ENCODE measurements around the gene PDLIM1.
A peak's percentile ranks its signal among the peaks of the same experiment; 100 is the strongest.

Gene PDLIM1

GRCh38 chr10:95314192-95314918 lies 23.6 kb upstream of the PDLIM1 start:
- no peak for DNase-seq

DNA sequence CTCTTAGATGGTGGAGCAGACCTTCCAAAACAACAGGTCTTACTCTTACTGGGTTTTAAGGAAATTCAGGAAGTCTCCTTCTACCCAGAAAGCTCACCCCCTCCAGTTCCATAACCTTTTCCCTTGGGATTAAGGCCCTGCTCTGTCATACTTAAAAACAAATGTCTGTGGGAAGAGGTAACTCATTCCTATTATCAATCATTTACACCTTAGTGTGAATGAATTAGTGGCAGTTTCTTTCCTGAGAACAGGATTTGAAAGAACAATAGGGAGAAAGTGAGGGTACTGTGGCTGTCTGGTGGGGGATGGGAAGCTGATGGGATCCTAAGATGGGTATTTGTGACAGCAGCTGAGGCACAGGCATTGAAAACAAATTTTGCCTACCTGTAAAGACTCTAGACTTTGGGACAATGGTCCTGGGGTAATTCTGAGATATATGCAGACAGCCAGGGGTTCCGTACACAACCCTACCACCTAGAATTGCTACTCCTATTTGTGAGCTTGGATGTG lies 22.2 kb upstream of the PDLIM1 start:
- no peak for DNase-seq

DNA sequence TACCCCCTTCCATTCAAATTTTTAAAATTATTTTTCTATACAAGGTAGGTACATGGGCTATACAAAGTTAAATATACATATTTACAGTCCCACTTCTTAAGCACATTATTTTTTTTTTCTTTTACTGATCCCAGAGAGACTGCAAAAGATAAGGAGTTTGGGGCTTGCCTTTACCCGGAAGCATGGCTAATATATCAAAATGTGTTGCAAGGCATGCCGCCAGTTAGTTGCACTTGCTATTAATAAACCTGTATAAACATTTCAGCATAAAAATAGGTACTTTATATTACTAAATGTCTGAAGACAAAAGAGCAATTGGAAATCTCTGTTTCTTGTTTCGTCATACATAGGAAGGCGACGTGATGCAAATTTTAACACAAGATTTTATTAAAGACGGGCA lies 21.5 kb upstream of the PDLIM1 start:
- DNase-seq, result no peak

GRCh38 chr10:95309958-95310357 lies 19.2 kb upstream of the PDLIM1 start:
- no peak for DNase-seq

DNA sequence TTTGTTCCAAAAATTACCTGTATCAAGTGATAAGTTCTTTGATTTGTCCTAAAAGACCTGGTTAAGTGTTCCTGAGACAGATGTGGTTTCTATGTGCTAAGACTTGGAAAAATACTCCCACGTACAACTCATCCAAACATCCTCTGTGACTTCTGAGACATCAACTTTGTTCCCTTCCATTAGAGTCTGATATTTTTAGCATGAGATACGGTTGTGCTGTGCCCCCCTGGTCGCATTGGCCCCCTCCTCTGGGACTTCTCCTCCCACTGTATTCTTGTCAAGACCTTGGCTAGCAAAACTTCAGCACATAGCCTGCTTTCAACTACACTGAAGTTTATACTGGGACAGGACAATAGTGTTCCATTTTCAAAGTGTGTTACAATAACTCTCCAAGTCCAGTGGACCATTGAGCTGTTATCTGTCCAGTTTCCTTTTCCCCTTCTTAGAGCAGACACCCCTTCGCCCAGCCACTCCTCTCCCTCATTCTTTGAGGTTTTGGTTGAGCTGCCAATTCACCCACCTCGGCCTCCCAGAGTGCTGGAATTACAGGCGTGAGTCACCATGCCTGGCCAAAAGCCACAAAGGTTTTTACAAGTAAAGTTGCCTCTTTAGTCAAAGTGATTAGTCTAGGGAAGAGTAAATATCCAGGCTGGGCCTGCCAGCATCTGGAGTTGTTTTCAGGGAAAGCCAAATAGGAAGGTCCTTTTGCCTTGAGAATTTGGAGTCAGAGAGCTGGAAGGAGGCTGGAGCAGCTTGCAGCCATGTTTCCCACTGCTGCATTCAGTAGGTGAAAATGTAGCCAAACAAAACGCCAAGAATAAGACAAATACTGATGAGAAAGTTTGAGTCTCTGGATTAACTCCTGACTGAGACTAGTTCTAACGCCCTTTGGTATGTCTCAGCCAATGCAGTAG lies 17.8 kb upstream of the PDLIM1 start:
- DNase-seq, result peak; percentile 48 to 80

GRCh38 chr10:95306851-95307250 lies 16.0 kb upstream of the PDLIM1 start:
- DNase-seq, result no peak

DNA sequence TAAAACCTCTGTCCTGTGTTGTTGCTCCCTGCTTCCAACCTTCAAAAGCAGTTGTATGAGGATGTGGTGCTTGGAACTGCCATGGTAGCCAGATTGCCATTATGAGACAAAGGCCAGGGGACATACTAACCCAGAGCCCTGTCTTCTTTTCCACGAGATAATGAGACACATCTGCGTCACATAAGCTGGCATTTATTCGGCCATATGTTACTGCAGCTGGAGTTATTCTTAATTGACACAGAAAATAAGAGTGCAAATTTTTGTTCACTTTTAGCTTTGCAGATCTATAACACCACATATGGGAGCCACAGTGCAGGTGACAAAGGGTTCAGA lies 15.5 kb upstream of the PDLIM1 start:
- no peak for DNase-seq

DNA sequence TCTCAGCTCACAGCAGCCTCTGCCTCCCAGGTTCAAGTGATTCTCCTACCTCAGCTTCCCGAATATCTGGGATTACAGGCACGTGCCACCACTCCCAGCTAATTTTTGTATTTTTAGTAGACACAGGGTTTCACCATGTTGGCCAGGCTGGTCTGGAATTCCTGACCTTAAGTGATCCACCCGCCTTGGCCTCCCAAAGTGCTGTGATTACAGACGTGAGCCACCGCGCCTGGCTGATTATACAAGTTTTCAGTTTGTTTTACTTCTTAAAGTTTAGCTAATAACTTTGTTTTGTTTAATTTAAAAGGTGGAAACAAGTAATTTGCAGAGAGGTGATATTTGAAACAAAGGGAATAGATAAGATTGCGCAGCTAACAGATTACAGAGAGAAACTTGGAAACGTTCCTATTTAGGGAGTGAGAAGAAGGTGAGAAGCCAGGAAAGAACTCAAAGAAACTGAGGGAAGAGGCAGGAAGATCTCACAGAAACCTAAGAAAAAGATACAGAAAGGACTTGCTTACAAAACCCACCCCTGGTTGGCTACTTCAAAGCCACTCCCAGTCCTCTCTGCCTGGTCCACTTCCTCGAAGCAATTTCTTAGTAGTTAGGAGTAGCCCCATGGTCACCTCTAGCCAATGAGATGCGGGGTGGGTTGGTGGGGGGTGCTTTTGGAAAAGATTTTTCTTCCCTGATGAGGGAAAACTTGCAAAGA lies 15.0 kb upstream of the PDLIM1 start:
- DNase-seq, result no peak

DNA sequence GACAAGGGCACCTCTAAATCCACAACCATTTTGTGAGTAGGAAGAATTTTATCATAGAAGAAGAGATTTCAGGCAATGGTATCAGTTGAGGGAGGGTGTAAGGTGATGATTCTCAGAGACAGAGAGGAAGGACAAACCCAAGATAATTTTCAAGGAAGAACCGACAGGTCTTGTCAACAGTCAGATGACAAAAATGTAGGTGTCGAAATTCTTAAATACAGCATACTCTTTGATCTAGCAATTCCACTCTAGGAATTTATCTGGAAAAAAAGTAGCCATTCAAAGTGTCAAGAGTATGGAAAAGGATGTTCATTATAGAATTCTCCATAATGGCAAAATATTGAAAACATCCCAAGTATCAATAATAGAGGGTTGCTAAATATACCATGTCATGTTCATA lies 14.2 kb upstream of the PDLIM1 start:
- no peak for DNase-seq

GRCh38 chr10:95304463-95304862 lies 13.7 kb upstream of the PDLIM1 start:
- DNase-seq, result no peak

DNA sequence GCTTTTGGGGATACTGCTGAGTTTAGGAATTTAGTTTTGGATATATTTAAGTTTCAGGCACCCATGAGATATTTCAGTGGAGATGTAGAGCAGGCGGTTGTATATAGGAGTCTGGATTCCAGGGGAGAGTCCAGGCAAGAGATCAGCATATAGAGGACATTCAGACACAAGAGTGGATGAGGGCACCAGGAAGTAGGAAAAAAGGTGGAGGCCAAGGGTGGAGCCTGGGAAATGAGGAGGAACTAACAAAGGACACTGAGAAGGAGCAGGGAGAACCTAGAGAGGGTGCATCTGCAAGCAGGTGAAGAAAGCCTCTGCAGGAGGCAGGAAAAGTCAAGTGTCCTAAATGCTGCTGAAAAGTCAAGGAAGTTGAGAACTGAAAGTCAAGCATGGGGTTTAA lies 13.1 kb upstream of the PDLIM1 start:
- DNase-seq, result no peak

DNA sequence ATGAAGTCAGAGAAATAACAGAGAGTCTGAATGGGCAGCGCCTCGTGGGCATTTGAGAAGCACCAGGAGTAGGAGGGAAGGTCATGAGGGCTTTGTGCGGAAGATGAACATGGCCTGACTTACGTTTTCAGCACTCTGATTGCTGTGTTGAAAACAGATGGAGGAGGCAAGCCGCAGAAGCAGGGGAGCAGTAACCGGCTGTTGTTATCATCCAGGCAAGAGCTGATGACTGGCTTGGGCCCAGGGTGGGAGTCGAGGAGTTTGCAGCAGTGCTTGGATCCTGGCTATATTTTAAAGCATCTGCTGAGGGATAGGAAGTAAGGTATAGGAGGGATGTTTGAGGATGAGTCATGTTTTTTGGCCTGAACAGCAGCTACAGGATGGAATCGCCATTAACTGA lies 12.7 kb upstream of the PDLIM1 start:
- no peak for DNase-seq

GRCh38 chr10:95300022-95300539 lies 9.3 kb upstream of the PDLIM1 start:
- DNase-seq, result no peak

DNA sequence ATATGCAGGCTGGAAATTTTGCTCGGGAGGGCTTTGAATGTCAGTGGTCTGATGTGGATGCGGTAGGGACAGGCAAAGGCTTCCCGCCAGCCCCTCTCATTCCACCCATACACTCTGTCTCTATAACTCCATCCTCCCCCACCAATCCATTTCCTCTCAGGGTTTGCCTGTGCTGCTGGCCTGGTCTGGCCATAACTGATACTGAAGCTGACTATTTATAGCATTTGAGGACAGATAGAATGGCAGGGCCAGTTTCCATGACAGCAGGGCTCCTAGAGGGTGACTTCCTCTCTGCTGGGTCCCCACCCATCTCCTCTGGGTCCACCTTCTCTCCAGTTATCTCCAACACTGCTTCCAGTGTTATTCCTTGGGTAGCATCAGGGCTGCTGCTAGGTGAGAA lies 6.6 kb upstream of the PDLIM1 start:
- no peak for DNase-seq

DNA sequence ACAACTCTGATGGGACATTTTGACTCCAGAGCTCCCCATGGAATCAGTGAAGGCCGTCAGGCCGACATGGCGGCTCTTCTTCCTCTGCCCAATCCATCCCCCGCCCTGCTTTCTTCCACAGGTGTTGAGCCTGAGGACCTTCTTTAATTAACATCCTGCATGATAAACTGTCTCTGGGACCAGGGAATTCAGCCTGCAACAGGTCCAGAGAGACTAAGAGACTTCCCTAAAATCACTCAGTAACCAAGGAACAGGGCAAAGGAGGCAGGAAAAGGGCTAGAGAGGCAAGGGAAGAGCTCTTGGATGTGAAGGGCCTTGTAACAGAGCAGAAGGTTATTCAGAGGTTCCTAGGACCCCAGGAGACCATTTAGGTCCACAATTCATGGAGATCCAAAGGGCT lies 6.0 kb upstream of the PDLIM1 start:
- no peak for DNase-seq

DNA sequence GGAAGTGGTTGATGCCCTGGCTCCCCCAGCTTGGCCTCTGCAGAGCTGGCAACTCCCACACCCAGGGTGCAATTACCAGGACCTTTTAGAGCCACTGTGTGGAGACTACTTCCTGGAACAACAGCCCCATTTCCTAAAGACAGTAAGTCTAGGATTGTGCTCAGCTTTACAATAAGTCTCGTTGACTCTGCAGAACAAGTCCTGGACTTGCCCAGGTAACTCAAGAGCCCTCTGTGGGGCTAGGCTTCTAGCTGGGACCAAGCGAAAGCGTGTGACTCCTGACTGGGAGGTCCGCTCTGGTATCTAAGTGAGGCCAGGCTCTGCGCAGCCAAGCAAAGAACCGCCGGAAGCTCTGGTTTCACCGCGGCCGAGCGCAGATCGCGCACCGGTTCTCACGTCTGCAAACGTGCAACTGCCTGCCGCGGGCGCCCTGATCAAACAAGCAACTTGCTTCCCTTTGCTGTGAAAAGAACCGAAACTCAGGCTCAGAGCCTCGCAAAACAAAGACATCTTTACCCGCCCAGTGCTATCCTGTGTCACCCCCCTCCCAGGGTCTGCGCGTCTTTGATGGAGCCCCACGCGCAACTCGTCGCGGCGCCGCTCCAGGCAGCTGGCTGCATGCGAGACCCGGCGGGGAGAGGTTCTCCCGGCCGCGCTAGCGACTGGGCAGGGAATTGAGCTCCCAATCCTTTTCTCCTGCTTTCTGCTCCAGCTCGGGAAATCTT lies 4.4 kb upstream of the PDLIM1 start:
- no peak for DNase-seq

DNA sequence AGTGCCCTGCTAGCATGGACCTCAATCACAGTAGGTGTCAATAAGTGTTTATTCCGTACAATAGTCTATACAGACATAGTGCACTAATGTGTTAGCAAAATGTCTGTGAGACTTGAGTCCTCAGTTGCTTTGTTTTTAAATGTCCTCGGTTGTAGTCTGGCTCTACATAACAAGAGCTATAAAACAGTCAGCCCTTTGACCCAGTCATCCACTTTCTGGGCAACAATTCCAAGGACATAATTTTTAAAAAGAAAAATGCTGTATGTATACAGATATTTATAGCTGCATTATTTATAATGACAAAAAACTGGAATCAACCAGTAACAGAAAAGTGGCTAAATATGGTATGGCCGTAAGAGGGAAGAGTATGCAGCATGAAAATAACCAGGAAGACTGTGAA lies 2.8 kb upstream of the PDLIM1 start:
- no peak for DNase-seq

DNA sequence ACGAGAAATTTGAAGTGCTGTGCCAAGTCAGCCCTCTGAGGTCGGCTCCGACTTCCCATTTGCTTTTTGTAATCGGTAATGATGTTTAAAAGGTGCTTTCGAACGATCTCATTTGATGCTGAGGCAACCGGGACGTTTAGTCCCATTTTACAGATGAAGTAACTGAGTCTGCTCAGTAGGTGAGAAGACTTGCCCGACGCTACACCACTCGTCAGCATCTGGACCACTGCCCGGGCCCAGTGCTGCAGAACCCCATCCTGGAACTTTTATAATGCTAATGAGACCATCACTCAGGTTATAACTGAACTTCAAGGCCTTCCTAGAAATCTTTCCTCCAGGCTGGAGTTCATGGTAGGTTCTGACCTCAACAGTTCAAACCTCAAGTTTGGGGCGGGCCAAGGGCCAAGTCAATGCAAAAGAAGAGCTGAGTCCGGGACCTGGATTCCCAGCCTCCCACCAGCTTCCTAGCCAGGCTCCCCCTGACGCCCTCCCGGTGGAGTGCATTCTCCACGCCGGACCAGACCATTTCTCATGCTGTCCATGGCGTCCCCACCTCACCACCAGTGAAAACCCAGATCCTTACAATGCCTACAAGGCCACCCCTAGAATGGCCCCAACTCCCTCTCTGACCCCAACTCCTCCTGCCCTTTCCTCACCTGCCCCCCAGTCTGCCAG lies 699 bp upstream of the PDLIM1 start:
- no peak for DNase-seq

- no peak for DNase-seq
Observed at GRCh38 chr10:95289921-95290421, 832 bp downstream of the PDLIM1 start.

- DNase-seq, result no peak
Observed at GRCh38 chr10:95289003-95289920, 1.5 kb downstream of the PDLIM1 start.

DNA sequence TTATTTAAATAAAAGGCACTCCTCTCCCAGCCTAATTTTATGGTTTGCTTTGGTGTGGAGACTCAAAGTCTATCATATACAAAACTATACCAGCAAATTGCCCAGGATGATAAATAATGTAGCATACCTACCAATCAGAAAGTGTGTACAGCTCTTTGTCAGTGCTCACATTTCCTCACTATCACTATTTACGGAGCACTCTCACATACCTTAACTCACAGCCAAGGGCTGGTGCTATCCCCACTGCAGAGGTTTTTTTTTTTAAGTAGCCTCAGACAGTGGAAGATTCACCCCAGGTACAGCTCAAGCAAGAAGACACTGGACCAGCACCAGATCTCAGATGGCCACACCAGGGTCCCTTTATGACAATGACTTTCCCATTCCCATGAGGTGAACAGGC lies 2.5 kb downstream of the PDLIM1 start:
- no peak for DNase-seq
